22Rv1 (cell line): ENCODE measurements around the gene SAXO1.

ENCODE experiments used
- CTCF ChIP-seq: fragments of 450-650 bp; IDR thresholded peaks from 2 replicates; pipeline ENCODE4 v1.5.1; 2017; ENCODE audit warnings: mild to moderate bottlenecking
- ZFX ChIP-seq: fragments of 450-650 bp; IDR thresholded peaks from 2 replicates; pipeline ENCODE4 v1.6.1; 2017; ENCODE audit warnings: antibody characterized with exemption, borderline replicate concordance

GRCh38 chr9:18928711-18929110 is 104.3 kb downstream of the SAXO1 start:
- TF ChIP-seq CTCF, result no peak
- no peak for TF ChIP-seq ZFX
